A673 (cell line): Measurements from ENCODE around the gene IFT172.

ENCODE experiments used
- CTCF ChIP-seq: fragments of 300-800, 200-600 bp; sonication (generic); conservative IDR thresholded peaks from 2 replicates; pipeline ENCODE4 v1.5.1; 2017; ENCODE audit warnings: low read depth, mild to moderate bottlenecking, antibody characterized with exemption, low read length, moderate library complexity, mixed read lengths
- EZH2 ChIP-seq: fragments of 200-600 bp; sonication (generic); IDR thresholded peaks from 2 replicates; pipeline ENCODE4 v1.6.1; 2017; ENCODE audit warnings: borderline replicate concordance, low read depth, mild to moderate bottlenecking, mixed read lengths, antibody characterized with exemption, low read length; ENCODE audit not compliant: poor library complexity, severe bottlenecking

GRCh38 chr2:27398962-27399361, 90.6 kb downstream of the IFT172 start:
- no peak for TF ChIP-seq CTCF
- TF ChIP-seq EZH2, result no peak
